ENCODE data around the gene KRTAP2-4.
"Not testable (repeated sequence)": the region's sequence is repeated elsewhere in the genome, so short reads cannot be mapped to it uniquely, and the experiment has no call there.

Gene KRTAP2-4

GRCh38 chr17:41076788-41077187 lies 11.1 kb upstream of the KRTAP2-4 start:
- no peak for DNase-seq
- in situ Hi-C loops (cut with MboI; ENCODE audit: low pct_unique_long_range_greater_than_20kb, low sequenced_read_pairs) = no loop called here

- in situ Hi-C loops (cut with MboI; ENCODE audit: low pct_unique_long_range_greater_than_20kb, low sequenced_read_pairs) = no loop called here
- no peak for DNase-seq
Measured at GRCh38 chr17:41073676-41074075, 8.0 kb upstream of the KRTAP2-4 start.

DNA sequence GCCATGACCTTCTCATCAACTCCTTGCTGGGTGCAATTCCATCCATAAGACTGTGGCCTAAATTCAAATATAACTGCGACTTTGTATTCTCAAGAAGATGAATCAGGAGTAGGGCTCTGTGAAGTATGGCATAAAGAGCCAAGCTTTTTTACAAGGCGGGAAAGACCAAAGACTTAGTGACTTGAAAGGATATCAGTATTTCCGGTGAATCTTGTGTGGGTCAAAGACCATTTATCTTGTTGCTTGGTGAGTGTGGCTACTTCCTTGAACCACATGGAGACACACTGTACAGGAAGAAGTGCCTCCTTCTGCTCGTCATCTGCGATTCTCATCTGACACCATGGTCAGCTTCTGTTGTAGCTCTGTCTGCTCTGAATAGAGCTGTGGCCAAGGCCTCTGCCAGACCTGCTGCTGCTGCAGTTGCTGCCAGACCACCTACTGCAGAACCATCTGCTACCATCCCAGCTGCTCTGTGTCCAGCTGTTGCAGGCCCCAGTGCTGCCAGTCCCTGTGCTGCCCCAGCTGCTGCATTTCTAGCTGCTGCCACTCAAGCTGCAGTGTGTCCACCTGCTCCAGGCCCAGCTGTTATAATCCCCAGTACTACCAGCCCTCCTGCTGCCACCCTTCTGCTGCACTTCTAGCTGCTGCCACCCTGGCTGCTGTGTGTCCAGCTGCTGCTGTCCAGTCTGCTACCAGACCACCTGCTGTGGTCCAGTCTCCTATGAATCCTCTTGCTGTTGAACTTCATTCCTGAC lies 6.1 kb upstream of the KRTAP2-4 start:
- no peak for DNase-seq
- in situ Hi-C loops (cut with MboI; ENCODE audit: low pct_unique_long_range_greater_than_20kb, low sequenced_read_pairs) = no loop called here

- in situ Hi-C loops (cut with MboI; ENCODE audit: low pct_unique_long_range_greater_than_20kb, low sequenced_read_pairs) = no loop called here
- DNase-seq = peak; percentile 16
Measured at GRCh38 chr17:41069031-41069430, 3.4 kb upstream of the KRTAP2-4 start.

- no peak for DNase-seq
- in situ Hi-C loops (cut with MboI; ENCODE audit: low pct_unique_long_range_greater_than_20kb, low sequenced_read_pairs) = no loop called here
Measured at GRCh38 chr17:41067281-41067680, 1.6 kb upstream of the KRTAP2-4 start.

GRCh38 chr17:41065016-41065689 lies 526 bp downstream of the KRTAP2-4 start:
- in situ Hi-C loops (cut with MboI; ENCODE audit: low pct_unique_long_range_greater_than_20kb, low sequenced_read_pairs); DNase-seq: not testable (repeated sequence)

DNA sequence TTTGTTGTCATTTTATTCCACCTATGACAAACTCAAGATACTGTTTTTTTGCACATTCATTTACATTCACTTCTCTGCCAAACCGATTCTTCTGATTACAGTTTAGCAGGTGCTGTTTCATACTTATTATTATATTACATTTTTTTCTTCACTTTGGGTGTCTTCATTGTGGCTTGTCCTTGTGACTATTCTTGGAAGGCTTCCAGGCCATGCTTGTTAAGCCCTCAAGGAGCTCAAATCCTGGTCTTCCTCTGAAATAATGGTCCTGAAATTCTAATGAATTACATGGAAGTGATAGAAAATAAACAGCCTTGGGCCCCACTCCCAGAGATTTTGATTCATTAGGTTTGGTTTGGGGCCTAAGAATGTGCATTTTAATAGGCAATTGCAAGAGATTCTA lies 1.4 kb downstream of the KRTAP2-4 start:
- no peak for DNase-seq
- in situ Hi-C loops (cut with MboI; ENCODE audit: low pct_unique_long_range_greater_than_20kb, low sequenced_read_pairs) = no loop called here

DNA sequence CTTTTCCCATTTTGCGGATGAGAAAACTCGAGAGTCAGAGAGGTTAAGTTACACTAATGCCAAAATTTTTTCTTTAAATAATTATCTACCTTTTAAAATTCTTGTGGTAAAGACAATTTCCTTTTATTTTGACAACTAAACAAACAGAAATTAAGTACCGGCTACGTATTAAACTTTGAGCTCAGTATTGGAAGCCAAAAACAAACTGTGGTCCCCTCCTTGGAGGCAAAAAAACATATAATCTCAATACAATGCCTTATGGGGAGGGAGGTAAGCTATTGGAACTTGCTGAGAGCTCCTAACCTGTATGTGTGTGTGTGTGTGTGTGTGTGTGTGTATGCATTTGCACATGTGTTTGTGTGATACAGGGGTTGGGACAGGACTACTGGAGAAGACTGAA lies 2.2 kb downstream of the KRTAP2-4 start:
- in situ Hi-C loops (cut with MboI; ENCODE audit: low pct_unique_long_range_greater_than_20kb, low sequenced_read_pairs) = no loop called here
- DNase-seq = no peak

DNA sequence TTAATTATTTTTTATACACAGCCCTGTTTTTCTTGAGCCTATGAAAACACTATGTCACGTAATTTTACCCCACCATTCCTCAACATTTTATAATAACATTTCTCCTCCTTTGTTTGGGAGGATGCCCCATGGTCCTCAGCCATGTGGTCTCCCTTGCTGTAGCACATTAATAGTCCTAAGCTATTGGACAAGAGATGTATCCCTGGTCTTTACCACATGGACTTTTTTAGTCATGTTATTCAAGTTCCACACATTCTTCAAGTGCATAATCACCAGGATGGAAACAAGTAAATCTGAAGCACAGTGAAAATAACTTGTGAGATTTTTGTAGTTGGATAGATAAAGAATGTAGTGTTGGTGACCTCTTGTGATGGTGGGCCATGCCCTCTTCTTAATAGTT lies 3.7 kb downstream of the KRTAP2-4 start:
- in situ Hi-C loops (cut with MboI; ENCODE audit: low pct_unique_long_range_greater_than_20kb, low sequenced_read_pairs) = no loop called here
- DNase-seq = no peak

DNA sequence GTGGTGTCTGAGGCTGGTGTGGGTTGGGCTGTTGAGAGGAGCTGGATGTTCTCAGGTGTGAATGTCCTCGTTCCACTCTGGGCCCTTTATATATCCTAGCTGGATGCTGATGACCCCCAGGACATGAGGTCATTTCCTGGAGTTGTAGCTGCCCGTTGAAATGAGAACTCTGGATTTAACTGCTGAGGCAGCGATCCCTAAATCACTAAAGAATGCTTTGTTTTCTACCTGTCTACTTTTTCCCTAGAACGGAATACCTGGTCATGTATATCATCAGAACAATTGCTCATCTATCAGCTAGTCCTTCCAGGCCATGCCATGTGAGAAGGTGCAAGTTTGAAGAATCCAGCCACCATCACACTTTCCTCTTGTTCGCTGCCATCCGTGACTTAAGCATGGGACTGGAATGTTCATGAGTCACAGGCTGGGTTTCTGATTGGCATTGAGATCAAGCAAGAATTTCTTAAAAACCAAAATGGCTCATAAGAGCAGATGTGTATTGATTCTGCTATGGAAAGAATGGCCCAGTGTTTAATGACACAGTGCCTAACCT lies 5.6 kb downstream of the KRTAP2-4 start, which contains the start of gene KRTAP2-3:
Gene KRTAP2-3 (minus strand): TSS at position 63 of the 553 bp plus-strand sequence. CDS start 64 bp downstream, outside the sequence.
- DNase-seq = no peak
- in situ Hi-C loops (cut with MboI; ENCODE audit: low pct_unique_long_range_greater_than_20kb, low sequenced_read_pairs) = no loop called here

GRCh38 chr17:41059276-41060051 lies 6.2 kb downstream of the KRTAP2-4 start:
- DNase-seq; in situ Hi-C loops (cut with MboI; ENCODE audit: low pct_unique_long_range_greater_than_20kb, low sequenced_read_pairs): not testable (repeated sequence)

GRCh38 chr17:41058741-41059140 lies 6.9 kb downstream of the KRTAP2-4 start:
- in situ Hi-C loops (cut with MboI; ENCODE audit: low pct_unique_long_range_greater_than_20kb, low sequenced_read_pairs) = no loop called here

GRCh38 chr17:41057547-41057946 lies 8.1 kb downstream of the KRTAP2-4 start:
- no peak for DNase-seq
- in situ Hi-C loops (cut with MboI; ENCODE audit: low pct_unique_long_range_greater_than_20kb, low sequenced_read_pairs) = no loop called here

More at GRCh38 chr17:41058741-41059140, 6.9 kb downstream of the KRTAP2-4 start:
- DNase-seq = no peak

- DNase-seq; in situ Hi-C loops (cut with MboI; ENCODE audit: low pct_unique_long_range_greater_than_20kb, low sequenced_read_pairs): not testable (repeated sequence)
Measured at GRCh38 chr17:41055130-41055529, 10.5 kb downstream of the KRTAP2-4 start, which contains the start of gene KRTAP2-2. KRTAP2-2 (minus strand) TSS chr17:41055230; CDS start chr17:41055211, 19 bp downstream.

DNA sequence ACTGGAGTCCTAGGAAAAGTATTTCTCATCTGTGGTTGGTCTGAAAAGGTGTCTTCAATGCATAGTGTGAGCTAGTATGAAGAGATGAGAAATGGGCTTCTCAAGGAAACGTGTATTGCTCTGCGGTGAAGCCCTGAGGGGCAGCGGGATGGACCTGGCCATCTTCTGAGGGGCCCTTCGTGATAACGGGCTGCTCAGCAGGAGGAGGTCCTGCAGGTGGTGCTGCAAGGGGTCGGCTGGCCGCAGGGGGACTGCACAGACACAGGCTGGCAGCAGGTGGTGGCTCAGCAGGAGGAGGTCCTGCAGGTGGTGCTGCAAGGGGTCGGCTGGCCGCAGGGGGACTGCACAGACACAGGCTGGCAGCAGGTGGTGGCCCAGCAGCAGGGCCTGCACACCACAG lies 11.1 kb downstream of the KRTAP2-4 start:
- in situ Hi-C loops (cut with MboI; ENCODE audit: low pct_unique_long_range_greater_than_20kb, low sequenced_read_pairs); DNase-seq: not testable (repeated sequence)

DNA sequence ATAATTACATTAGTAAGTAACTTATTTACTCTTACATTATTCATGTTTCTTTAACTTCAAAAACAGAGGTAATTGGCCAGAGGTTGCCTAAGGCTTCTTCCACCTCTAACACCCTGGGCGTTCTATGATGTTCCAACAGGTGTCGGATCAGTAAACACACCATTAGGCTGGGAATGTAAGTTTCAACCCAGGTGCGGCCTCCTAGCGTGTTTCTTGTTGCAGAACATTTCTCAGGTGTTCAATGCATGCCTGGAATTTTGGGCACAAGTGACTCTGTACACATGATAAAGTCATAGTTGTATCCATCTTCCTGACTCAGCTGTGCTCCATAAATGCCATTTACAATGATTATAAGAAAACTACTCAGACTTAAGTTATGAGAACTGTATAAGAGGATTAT lies 11.7 kb downstream of the KRTAP2-4 start:
- DNase-seq = no peak
- in situ Hi-C loops (cut with MboI; ENCODE audit: low pct_unique_long_range_greater_than_20kb, low sequenced_read_pairs) = no loop called here

DNA sequence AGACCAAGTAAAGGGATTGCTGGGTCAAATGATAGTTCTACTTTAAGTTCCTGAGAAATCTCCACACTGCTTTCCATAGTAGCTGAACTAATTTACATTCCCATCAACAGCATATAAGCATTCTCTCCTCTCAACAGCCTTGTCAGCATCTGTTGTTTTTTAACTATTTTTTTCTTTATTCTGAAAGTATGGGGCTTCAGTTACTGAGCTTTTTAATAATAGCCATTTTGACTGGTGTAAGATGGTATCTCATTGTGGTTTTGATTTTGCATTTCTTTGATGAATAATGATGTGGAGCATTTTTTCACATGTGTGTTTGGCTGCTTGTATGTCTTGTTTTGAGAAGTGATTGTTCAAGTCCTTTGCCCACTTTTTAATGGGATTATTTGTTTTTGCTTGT lies 13.1 kb downstream of the KRTAP2-4 start:
- in situ Hi-C loops (cut with MboI; ENCODE audit: low pct_unique_long_range_greater_than_20kb, low sequenced_read_pairs) = no loop called here
- DNase-seq = no peak

- in situ Hi-C loops (cut with MboI; ENCODE audit: low pct_unique_long_range_greater_than_20kb, low sequenced_read_pairs) = no loop called here
- DNase-seq = no peak
Measured at GRCh38 chr17:41049110-41049509, 16.6 kb downstream of the KRTAP2-4 start.

- DNase-seq = no peak
- in situ Hi-C loops (cut with MboI; ENCODE audit: low pct_unique_long_range_greater_than_20kb, low sequenced_read_pairs) = no loop called here
Measured at GRCh38 chr17:41048441-41048840, 17.2 kb downstream of the KRTAP2-4 start.

All from KBM-7 (cell line).